Head of caudate nucleus (tissue), 42 donors: ENCODE measurements around the gene PLA2G2E.
"Not testable (repeated sequence)": the region's sequence is repeated elsewhere in the genome, so short reads cannot be mapped to it uniquely, and the experiment has no call there.

Source experiments
- DNase-seq, 42 donors: peaks; one replicate each; pipeline versions ENCODE4 v3.0.0 to v3.0.0-alpha.2; 2020 to 2021; ENCODE audit warnings: mixed read lengths in 7 of 42
- intact Hi-C: fragments of 100-400 bp; cut with DNase I; formaldehyde crosslinking; loops from one replicate; pipeline ENCODE4 v1.15.0; 2022

PLA2G2E gene

DNA sequence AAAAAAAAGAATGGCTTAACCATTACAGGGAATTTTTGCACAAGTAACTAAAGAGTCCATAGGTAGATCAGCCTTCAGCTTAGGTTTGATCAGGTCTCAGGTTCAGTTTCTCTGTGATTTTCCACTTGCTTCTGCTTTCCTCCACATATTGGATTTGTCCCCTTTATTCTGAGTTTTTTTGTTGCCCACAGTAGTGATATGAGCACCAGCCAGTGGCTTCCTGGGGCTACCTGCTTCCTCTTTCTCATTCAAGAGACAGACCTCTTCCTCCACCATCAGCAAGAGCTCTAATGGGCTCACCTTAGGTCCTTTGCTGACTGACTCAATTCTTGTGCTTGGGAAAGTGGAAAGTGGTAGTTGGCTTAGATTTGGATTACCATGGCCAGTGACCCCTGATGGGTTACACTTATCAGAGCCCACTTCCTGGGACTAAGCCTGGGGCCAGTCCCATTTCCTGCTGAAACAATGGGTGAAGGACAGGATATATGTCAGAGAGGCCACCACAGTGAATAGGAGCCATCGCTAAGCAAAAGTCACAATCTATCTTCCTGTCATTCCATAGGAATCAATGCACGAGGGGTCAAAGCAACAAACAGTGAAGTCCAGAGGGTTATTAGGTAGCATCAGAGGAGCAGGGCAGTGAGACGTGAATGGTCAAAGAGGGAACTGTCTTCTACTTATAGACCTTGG, 12.8 kb upstream of the PLA2G2E start:
- DNase-seq, result no peak
- intact Hi-C loops, result no loop called here

DNA sequence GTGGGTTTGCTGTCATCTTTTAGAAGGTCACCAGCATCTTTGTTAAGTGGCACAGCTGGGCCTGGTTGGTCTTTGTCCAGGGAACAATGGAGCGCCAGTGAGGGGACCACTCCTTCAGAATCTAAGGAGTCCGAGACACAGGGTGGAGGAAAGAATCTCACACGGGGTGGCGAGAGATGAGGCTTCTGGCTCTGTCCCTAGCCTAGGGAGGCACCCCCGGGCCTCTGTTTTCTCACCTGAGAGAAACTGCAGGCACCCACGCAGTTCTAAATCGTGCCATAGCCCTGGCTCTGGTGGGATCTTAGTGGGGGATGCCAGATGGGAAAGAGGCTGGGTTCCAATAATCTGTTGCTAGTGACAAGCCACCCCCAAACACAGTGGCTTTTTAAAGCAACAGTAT, 10.9 kb upstream of the PLA2G2E start:
- no peak for DNase-seq

DNA sequence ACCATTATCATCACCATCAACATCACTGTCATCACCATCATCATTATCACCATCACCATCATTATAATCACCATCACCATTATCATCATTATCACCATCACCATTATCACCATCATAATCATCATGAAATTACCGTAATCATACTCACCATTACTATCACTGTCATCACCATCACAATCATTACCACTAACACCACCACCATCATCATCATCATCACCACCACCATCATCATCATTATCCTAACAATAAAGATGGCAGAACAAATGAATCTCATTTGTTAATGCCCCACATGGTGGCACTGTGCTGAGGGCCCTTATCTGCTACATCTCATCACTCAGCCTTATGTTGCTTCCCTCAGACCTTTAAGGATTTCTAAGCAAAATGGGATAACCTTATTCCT, 9.4 kb upstream of the PLA2G2E start:
- intact Hi-C loops, result no loop called here

More for the DNA sequence above, 10.9 kb upstream of the PLA2G2E start:
- intact Hi-C loops, result no loop called here

DNA sequence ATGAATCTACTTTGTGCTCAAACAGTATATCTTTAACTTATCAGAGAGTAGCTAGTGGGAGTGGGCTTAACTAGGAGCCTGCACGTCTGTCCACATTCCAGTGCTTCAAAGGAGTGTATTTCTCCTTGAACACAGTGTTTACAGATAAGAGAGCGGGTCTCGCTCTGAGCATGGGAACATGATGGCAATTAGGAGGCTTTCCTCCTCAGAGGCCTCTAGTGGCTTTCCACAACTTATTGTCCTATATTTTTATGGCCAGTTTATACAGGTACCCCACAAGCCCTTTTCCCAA, 3.7 kb upstream of the PLA2G2E start:
- DNase-seq, intact Hi-C loops: not testable (repeated sequence)

More for the DNA sequence above, 9.4 kb upstream of the PLA2G2E start:
- DNase-seq, result no peak

DNA sequence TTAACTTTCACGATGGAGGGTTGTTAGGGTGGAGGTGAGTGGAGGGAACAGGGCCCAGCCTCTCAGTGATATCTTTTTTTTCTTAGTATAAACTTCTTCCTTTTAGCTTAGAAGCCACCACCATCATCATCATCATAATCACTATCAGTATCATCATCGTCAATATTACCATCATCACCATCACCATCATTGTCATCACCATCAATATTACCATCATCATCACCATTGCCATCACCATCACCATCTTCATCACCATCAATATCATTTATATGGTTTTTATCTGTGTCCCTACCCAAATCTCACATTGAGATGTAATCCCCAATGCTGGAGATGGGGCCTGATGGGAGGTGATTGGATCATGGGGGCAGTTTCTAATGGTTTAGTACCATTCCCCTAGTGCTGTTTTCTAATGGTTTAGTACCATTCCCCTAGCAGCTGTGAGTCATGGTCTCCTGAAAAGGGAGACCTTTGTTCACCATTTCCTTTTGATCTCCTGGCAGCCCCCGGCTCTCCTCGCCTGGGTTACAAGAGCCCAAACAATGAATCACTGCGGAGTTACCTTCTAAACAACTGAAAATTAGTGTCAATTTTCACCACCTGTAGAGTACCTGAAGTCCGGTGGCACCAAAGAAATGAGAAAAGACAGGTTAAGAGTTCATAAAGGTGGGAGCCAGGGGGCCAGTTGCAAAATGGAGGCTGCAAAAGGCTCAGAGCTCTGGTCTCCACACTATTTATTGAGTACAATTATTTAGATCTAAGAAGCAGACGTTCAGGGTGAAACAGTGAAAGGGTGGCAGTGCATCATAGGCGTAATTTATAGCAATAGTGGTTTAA, 3.1 kb upstream of the PLA2G2E start:
- intact Hi-C loops, result no loop called here
- no peak for DNase-seq

DNA sequence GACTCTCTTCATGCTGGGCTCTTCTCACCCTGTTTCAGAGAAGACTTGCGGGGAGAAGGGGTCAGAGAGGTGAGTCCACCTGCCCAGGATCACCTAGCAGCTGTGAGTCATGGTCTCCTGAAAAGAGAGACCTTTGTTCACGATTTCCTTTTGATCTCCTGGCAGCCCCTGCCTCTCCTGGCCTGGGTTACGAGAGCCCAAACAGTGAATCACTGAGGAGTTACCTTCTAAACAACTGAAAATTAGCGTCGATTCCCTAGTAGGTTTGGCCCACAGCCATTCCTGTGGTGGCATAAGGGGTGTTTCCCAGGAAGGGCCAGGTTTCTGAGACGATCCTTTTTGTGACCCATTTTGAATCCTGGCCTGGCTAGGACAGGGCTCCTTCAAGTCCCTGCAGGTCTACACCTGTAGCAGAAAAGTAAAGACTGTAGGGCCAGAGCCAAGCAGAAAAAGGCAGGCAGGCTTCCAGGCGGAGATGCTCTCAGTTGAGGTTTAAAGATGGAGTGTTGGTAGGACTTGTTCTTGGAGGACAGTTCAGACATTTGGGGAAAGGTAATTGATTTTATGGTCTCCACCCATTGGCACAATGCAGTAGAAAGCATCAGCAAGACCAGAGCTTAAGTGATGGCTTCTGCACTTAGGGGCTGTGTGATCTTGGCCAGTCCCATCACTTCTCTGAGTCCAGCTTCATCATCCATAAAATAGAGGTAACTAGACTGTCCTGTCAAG, 2.1 kb upstream of the PLA2G2E start:
- intact Hi-C loops, result no loop called here
- no peak for DNase-seq

DNA sequence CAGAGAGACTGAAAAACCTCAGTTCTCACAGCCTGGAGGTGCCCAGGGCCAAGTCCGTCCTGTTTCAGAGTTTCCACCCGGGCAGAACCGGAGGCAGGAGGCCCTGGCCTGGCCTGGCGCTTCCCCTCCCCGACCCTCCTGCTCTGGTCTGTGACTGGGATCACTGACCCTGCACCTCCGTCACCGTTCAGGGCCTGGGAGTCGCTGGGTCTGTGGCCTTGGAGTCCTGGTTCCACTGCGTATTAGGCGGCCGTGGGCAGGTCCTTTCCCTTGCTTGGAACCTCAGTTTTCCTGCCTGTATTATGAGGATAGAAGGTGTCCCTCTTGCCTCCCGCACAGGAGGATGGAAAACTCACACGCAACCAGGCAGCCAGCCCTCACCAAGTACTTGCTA, 533 bp upstream of the PLA2G2E start:
- no peak for DNase-seq
- intact Hi-C loops, result no loop called here

DNA sequence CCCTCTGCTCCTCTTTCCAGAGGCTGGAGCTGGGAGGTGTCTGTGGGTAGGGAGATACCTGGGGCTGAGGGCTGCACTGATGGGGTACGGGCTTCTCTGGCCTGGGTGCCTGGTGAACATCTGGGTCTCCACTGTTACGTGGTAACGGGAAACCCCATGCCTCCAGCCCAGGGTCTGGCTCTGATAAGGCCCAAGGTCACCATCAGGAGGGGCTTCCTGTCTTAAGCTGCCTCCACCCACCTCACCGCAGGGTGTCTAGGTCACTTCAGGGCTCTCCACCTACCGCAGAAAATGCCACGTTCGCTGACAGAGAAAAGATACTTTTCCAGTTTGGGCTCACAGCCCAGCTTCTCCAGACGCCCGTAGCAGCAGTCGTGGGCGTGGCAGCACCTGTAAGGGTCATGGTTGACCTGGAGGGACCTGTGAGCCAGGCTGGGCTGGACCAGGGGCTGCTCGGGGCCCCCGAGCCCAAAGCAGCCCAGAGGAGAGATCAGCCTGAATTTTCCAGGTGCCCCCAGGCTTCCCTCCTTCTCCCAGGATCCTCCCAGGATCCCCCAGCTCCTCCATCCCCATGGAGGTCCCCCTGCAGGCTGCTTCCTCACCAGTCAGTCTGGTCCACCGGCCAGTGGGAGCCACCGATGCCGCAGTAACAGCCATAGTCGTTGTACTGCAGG, 1.3 kb downstream of the PLA2G2E start:
- DNase-seq, result no peak
- intact Hi-C loops, result no loop called here

DNA sequence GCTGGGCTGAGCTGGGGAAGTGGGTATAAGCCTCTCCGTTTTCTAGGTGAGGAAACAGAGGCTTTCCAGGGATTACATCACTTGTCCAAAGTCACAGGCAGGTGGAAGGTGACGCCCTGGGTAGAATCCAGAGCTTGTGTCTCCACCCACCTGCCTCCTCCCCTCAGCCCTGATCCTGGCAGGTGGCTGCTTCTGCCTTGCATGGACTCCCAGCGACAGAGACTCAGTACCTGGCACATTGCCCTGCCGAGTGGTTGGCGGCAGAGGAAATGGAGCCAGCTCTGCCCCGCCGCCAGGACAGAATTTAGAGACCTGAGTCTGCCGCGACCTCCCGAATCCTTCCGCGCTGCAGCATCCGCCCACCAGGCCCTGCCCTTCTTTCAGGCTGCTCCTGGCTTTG, 2.1 kb downstream of the PLA2G2E start:
- intact Hi-C loops, result no loop called here
- no peak for DNase-seq

DNA sequence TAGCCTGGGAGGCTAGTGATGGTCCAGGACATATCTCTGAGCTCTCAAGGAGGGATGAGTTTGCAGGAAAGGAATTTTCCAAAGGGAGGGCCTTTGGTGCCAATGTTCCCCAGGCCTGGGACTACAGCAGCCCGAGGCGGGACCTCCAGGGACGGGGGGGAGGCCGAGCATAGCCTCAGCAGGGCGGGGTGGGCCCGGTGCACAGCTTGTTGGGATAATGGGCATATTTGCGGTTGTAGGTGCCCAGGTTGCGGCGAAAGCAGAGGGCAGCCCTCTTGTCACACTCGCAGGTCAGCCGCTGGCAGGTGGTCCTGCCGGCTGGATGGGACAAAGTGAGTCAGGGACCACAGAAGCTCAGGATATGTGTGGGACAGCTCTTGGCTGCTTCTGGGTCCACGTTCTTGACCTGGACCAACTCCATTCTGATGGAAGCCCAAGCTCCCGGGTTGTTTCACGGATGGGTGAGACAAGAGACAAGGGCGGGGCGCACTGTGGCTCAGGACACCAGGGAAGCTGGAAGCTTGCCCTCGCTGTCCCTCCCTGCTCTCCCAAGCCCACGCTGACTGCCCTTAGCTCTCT, 3.2 kb downstream of the PLA2G2E start:
- DNase-seq, result no peak
- intact Hi-C loops, result no loop called here

DNA sequence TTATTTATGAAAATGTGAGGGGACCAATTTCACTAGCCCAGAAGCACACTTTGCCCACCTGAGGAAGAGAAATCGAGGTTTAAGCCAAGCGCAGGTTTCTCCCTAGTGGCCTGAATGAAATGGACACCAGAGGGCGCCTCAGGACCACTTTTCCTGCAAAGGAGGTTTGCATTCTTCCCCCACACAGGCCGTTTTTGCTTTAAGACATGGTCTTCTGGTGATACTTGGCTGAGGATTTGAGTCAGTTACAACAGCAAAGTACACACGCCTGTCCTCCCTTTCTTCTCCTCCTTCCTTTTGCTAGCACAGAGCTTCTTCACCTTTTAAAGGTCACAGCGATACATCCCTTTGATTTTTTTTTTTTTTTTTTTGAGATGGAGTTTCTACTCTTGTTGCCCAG, 5.4 kb downstream of the PLA2G2E start:
- intact Hi-C loops, result loop anchor here (5.0 to 10.0 kb wide), 2 partner anchors 234 to 577 kb away; no protein-coding TSS in a partner anchor
- peak; percentile 62 to 95 (median 86) for DNase-seq

DNA sequence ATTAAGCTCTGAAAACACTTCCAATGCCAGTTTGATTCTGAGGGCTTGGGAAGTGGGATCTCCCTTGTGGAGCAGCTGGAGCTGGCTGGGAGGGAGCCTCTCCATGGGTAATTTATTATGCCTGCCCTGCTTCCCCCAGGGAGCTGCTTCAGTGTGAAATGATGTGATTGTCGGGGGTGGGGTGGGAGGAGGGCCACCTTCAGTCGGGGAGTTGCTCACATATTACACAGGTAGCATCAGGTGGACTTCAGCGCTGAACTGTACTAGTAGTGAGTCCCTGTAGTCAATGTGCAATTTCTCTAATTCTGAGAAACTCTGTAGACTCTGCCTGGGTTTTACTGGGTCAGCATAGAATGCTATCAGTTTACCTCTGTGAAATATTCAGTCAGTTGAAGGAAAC, 12.8 kb downstream of the PLA2G2E start:
- intact Hi-C loops, result loop anchor here (10.0 kb wide), 1 partner anchor 584 kb away; no protein-coding TSS in a partner anchor

DNA sequence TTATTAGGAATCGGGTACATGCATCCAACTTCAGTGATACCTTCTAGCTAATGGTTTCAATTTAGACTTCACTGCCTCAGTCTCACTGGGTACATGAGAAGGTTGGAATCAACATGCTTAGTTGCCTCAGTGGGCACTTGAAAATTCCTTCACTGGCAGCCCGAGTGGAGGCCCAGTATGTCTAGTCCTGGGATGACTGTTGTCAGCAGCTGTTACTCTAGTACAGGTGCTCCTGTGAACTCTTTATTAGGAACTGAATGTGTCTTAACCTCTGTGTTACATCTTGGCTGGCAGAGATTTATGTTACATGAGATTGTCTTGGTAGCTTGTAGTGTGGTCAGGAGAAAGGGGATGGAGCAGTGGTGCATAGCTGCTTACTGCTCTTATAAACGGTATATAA, 13.4 kb downstream of the PLA2G2E start:
- no peak for DNase-seq
- intact Hi-C loops, result loop anchor here (10.0 kb wide), 1 partner anchor 585 kb away; no protein-coding TSS in a partner anchor

More for the DNA sequence above, 12.8 kb downstream of the PLA2G2E start:
- peak in 3 of 42 donors; percentile 27 to 60 (median 59) for DNase-seq

DNA sequence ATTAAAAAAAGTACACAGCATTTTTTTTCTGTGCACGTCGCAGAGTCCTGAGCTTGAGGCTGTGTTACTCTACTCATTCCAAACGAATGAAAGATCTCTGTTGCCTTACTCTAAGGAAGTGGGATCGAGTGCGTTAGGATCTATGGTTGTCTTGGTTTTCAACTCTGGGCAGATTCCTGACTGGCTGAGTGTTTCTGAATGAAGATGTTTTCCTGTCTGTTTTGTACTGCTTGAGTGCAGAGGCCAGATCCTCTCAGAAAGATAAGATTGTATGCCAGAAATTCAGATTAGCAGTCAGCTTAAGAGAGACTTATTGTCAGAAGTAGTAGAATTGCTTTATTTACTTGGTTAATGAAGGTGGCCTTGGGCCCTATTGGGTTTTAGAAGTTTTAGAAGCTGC, 14.0 kb downstream of the PLA2G2E start:
- intact Hi-C loops, result no loop called here
- no peak for DNase-seq

DNA sequence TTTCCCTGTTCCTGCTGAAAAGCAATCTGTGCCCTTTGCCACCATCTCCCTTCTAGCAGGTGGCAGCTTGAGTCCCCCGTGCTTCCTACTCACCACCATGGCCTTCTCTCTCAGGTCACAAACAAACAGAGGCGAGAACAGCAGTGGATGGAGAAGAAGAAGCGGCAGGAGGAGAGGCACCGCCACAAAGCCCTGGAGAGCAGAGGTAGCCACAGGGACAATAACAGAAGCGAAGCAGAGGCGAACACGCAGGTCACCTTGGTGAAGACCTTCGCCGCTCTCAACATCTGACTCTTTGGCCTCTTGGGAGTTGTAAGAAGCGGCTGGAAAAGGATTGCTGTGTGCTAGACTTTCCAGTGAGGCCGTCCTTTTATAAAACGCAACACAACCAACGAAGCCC, 16.0 kb downstream of the PLA2G2E start:
- intact Hi-C loops, result no loop called here
- DNase-seq, result no peak

DNA sequence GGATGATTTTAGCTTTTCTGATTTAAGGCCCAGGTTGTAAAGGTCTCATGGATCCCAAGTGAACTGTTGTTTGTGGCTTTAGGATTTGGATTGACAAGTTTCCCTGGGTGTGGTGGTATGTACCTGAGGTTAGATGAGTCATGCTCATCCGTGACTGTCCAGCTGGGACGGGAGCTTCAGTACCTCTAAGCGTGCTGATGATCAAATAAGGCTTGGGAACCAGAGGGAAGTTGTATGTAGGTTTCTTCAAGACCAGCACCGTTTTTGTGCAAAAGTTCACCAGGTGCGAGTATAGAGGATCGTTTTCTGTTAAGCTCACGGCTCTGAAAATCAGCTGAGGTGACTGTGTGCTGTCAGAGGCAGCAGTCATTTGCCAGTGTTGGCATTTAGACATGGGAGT, 19.8 kb downstream of the PLA2G2E start:
- intact Hi-C loops, result no loop called here
- DNase-seq, result peak in 1 of 42 donors; percentile 36

DNA sequence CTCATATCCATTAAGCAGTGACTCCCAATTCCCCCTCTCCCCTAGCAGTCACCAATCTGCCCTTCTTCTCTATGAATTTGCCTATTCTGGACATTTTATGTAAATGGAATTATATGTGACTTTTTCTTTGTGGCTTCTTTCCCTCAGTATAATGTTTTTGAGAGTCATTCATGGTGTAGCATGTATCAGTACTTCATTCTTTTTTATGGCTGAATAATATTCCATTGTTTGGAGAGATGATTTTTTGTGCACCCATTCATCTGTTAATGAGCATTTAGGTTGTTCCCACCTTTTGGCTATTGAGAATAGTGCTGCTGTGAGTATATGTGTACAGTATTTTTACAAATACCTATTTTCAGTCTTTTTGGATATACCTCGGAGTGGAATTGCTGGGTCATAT, 21.8 kb downstream of the PLA2G2E start:
- no peak for DNase-seq
- intact Hi-C loops, result no loop called here

DNA sequence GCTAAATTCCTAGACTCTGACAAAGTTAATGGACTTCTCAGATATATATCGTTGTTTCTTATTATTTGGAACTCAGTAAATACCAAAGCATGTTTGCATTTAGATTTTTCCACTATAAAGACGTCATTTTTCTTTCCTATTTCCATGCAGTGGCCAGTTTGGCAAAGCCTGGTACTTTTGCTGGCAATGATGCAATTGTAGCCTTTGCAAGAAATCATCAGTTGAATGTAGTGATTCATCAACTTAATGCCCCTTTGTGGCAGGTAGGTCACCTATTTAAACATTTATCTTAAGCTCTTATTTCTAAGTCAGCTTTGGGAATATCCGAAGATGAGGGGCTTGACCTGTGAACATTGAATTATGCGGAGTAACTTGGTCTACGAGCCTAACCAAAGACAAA, 29.2 kb downstream of the PLA2G2E start:
- intact Hi-C loops, result no loop called here
- no peak for DNase-seq

DNA sequence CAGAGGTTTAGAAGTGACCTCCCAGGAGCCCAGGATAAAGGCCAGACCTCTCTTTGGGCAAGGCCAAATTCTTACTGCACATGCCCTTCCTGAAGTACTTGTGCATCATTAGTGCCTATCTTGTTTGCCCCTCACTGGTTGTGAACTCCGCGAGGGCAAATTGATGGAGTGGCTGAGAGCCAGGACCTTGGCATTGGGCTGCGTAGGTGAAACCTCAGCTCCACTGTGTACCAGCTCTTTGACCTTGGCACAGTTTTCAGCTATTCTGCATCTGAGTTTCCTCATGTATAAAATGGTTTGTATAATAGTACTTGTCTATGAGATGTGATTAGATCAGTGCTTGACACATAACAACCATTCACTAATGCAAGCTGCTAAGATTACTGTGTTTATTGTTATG, 29.7 kb downstream of the PLA2G2E start:
- DNase-seq, result no peak
- intact Hi-C loops, result no loop called here
